Retina (tissue), 1 donor: Measurements from ENCODE around the gene RAB17.
A peak's percentile ranks its signal among the peaks of the same experiment; 100 is the strongest.
"Not testable (repeated sequence)": the region's sequence is repeated elsewhere in the genome, so short reads cannot be mapped to it uniquely, and the experiment has no call there.

Source experiments
- DNase-seq: peaks from one replicate; pipeline ENCODE4 v3.0.0-alpha.2; 2016

RAB17 gene

DNA sequence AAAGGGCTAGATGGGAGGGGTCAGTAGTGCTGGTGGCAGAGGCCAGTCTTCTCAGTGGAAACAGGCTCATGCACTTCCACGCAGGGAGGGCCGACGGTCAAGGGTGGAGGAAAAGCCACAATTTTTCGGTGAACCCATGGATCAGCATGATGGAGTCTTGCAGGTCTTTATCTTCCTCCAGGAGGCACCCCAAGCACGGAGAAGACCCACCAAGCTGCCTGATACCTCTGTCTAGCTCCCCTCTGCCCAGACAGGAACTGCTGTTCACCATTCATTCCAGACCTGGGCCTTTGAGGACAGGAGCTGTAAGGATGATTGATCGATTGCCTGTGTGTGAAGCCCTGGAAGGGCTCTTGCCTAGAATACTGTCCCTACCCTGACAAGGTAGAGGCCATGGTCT is 34.0 kb upstream of the RAB17 start:
- no peak for DNase-seq

DNA sequence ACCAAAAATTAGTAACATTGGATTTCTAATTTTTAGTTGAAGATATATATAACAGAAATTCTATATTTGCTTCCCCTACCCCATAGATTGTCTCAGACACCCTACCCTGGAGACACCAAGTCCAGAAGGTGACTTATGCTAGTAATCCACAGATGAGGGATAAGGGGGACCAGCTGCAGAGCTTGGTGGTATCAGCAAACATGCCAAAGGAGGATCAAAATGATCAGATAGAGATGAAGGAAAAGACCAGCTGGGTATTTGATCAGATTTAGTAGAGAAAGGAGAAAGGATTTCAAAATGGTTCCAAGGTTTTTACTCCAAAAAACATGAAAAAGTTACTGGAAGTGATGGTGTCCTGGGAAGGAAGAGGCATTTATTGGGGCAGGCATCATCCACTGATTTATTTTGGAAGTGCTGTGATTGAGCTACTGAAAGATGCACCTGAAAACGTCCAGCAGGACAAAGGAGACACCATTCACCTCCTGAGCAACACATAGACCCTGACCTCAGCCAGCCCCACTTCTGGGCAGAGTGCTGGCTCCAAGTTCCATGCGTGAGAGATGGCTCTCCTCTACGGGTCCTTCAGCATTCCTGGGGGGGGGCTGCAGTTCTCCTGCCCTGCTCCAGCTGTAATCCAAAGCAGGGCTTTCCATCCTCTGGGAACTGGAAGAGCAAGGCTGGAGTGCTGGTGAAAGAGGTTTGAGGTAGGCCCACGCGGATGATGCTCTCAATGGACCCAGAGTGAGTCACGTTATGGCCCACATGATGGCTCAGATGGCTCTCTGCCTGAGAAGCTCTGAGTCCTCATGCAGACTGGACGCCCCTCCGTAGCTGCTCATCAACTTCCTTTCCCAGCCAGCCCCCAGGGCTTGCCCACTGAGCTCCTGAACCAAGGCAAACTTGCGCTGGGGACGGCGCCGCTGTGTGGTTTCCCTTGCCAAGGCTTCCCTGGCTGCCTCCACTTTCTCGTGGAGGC is 33.2 kb upstream of the RAB17 start:
- no peak for DNase-seq

DNA sequence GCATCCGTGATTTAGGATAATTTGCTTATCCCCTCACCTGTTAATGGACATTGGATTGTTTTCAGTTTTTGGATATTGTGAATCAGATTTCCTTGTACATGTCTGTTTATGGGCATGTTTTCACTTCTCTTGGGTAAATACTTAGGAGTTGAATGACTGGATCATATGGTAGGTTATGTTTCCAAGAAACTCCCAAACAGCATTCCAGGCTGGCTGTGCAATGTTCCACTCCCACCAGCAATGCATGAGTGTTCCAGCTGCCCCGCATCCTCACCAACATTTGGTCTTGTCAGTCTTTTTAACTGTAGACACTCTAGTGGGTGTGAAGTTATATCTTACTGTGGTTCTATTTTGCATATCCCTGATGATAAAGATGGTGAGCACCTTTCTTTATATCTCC is 27.9 kb upstream of the RAB17 start:
- DNase-seq, result no peak

DNA sequence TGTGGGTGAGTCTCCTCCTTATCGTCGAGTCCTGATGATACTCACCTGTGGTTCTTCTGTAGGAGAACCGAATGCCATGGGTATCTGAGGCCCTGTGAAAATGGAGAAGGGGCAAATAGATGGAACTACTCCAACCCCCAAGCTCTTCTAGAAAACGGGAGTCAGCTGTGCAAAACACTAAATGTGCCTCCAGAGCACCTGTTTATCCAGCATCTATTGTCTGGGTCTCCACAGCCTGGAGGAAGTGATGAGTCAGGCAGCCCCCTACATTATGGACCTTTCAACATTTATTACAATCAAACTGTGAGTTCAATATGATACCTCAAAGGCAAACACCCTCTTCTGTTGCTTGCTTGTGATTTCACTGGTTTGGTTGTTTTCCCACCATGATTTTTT is 27.1 kb upstream of the RAB17 start:
- DNase-seq, result peak; percentile 56

DNA sequence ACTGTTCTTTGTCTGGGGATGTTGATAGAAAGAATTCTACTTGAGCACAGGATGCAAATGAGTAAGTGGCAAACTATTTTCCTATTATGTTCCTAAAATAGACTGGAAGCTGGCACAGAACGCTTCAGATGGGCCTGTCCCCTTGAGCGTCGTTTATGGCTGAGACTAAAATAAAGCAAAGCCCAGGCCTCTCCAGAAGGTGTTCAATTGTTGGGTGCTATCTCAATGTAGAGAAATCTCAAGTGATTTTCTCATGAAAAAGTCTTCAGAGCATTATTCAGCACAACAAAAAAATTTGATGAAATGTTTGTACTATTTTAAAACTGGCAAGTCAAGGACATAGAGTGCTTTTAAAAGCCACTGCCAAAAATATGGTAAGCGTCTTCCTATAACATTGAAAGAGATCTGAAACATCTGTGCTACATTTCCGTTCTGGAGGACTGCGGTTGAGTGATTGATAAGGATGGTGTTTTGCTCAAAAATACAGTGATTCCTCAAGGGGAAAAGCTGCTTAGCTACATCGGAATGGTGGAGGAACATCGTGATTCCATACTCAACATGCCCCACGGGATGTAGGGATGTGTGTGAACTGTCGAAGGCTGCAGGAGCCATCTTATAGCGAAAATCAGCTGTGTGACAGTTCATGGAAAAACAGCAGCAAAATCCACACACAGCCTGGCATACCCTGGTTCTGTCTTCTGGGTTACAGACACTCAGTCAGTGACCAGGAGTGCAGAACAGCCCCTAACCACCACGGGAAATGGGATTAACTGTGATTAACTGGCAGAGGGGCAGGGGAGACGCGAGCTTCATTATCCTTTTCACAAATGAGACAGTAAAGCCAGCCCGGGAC is 26.4 kb upstream of the RAB17 start:
- DNase-seq, result no peak

DNA sequence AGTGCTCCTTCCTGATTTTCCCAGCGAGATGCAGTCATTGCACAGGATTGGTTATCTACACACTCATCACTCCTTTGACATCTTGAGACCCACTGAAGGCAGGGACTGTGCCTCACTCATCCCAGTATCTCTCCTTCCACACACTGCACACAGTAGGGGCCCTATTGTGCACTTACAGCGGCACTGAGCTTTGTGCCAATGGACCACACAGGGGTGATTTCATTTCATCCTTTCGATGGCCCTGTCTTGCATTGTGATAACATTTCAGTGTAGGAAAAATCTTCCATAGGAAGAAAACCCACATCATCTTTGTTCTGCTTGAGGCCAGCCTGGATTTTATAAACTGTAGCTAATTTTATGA is 25.8 kb upstream of the RAB17 start:
- no peak for DNase-seq

DNA sequence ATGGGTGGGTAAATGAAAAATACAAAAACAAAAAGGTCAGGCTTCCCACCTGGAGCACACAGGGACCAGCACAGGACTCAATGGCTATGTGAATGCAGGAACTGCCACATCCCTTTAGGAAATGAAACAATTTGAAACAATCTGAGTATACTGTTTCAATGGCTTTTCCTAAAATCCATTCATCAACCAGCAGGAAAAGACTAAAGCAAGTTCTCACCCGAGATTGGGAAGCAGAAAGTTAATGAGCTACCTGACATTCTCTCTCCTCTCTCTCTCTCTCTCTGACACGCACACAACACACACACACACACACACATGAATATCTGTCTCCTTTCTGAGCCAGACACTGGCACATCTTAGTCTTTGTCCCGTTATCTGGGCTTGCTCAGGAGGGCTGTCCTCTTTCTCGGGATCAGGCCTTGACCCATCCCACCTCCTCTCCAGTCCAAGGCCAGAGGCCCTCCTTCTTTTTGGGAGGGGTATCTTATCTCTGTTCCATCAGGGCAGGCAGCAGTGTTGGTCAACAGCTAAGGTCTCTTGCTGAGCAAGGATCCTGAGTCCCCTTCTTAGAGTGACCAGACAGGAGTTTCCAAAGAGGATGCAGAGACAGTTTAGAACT is 25.2 kb upstream of the RAB17 start:
- DNase-seq, result no peak

DNA sequence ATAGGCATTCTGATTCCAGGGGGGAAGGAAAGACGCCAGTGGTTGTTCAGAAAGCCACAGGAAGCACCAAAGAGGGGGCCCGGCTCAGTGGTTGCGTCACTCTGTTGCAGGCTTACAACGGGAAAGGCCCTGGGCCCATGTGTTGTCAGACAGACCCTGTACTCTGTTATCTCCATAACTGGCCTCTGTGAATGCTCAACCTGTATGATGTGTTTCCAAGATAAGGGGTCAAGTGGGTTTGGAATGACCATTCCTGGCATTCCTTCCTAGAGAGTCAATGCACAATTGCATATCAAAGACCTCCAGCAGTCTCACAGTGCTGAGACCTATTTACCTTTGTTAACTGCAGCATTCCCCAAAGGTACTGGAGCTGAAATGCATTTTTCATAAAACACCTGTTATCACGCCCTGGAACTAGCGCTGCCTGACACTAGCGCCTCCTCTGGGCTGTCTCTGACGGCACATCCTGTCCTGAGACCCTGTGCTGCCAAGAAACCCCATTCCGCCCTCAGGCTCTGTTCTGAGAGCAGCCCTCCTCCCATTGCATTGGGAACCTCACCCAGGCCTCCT is 23.7 kb upstream of the RAB17 start:
- DNase-seq, result no peak

DNA sequence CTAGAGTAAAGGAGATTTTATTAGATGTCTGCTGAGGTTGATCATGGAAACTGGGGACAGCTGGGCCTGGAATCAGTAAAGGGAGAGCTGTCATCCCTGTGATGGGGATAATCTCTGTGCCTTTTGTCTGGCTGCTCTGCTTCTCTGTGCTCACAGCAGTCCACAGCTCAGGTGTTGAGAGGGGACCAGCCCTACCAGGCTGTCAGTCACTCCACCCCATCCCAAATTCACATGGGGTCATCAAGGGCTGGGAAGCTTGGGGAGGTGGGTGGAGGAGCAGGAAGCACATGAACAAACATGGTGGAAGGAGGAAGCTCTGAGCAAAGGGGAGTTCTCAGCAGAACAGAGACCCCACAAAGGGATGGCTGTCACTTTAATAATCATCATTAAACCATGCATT is 23.1 kb upstream of the RAB17 start:
- DNase-seq, result no peak

DNA sequence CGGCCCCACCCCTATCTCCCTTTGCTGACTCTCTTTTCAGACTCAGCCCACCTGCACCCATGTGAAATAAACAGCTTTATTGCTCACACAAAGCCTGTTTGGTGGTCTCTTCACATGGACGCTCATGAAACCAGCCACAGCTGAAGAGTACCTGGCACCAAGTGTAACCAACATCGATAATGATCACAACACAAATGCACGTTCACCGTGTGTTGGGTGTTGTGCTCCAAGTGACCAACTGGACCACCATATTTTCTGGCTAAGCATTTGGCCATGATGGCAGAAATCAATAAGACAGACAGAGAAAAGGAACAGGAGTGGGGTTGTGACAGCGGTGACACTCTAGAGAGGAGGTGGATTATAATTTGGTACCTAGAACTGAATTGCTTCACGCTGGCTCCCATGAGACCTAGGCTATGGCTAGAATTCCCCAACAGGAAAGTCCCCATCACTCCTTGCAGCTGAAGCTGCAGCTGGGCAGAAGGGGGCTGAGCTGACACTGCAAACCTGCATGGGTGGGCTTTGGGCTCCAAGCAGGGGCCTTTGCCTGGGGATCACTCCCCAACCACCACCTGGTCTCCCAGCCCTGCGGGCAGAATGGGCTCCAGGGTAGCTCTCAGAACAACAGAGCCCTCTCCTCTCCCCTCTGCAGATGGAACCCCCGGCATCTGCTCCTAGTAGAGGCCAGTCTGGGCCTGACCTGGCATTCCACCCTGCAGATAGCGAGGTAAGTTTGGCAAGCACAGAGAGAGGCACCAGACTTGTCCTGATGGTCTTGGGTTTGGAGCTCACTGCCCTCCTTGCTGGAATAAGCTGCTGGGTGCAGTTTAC is 22.2 kb upstream of the RAB17 start:
- no peak for DNase-seq

DNA sequence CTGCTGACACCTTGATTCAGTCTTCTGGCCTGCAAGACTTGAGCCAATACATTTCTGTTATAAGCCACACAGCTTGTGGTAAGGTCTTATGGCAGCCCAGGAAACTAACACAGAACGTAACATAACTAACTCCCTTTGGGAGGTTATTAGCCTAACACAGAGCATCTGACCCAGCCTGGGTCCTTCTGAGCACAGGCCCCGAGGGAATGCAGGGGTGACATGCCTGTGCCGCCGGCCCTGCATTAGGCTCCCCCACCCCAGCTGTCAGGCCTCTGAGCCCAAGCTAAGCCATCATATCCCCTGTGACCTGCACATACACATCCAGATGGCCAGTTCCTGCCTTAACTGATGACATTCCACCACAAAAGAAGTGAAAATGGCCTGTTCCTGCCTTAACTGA is 16.0 kb upstream of the RAB17 start:
- not testable (repeated sequence) for DNase-seq

DNA sequence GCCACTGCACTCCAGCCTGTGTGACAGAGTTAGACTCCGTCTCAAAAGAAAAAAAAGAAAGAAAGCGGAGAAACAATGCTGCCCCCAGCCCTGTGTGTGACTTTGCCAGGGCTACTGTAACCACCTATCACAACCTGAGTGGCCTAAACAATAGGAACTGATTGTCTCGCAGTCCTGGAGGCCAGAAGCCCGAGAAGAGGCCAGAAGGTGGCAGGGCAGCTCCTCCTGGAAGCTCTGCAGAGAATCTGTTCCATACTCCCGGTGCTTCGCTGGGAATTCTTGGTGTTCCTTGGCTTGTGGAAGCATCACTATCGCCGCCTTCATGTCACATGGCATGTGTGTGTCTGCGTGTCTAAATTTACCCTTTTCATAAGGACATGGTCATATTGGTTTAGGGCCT is 14.4 kb upstream of the RAB17 start:
- no peak for DNase-seq

DNA sequence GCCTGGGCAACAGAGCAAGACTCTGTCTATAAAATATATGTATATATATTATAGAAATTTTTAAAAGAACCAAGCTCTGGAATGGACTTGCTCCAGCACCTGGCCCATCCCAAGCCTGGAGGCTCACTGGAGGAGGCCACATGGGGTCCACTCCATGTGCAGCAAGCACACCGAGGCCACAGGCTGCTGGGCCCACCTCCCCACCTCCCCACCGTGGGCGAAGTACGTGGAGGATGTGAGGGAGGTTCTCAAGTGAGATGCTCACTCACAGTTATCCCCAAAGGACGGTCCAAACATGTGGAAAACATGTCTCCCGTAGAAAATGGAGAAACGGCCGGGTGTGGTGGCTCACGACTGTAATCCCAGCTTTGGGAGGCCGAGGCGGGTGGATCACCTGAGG is 13.9 kb upstream of the RAB17 start:
- DNase-seq, result no peak

DNA sequence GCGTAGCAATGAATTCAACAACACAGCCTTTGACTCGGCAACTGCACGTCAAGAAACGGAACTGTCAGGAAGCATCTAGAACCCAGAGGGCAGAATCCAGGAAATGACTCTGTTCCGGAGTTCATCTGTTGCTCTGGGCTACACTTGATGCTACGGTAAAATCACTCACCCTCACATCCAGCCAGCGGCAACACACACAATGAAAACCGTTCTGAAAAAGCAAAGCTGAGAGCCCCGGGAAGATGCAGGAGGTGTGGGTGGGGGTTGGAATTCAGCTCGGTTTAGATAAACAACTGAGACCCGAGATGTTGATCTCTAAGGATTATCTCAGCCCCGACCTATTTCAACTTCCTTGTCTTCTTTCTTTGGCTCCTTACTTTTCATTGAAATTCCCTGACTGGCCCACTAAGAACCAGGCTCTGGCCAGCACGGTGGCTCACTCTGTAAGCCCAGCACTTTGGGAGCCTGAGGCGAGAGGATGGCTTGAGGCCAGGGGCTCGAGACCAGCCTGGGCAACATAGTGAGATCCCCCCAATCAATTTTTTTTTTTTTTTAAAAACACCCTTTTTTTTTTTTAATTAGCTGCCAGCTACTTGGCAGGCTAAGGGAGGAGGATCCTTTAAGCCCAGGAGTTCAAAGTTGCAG is 13.3 kb upstream of the RAB17 start:
- peak; percentile 28 for DNase-seq

DNA sequence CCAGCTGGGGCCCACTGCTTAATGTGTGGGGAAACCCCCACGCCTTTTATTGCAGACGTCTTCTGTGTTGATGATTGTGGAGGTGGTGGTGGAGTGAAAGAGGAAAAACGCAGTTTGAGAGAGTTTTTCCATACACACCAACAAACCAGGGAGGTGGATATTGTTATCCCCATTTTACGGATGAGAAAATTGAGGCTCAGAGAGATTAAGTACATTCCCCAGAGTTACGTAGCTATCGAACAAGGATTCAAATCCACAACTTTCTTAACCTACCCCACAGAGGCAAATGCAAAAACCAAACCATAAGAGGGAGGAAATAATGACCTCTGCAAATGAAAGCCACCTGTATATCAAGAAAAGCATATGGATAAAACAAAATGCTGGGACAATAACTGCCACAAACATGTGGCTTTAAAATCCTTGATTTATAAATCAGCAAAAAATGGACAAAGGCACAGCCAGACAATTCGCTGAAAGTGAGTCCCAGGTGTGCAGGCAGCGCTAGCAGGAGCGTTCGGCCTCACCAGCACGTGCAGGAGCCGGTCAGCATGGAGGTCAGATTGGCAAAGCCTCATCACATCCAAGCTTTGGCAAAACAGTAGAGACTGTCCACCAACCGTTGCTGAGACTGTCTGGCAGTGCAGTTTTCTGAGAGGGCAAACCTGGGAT is 12.6 kb upstream of the RAB17 start:
- DNase-seq, result no peak

DNA sequence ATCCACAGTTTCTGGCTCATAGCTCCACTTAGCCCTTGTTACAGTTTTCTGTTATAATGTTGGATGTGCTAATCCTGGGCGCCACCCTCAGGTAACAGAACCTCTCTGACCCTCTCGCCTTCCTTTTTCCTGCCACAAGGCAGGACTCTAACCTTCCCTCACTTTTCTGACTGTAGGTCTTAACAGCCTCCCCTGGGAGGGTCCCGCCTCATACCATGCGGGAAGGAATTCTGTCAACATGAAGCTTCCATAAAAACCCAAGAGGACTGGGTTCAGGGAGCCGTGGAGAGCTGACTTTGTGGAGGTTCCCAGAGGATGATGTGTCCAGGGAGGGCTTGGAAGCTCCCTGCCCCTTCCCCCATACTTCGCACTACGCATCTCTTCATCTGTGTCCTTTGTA is 11.9 kb upstream of the RAB17 start:
- no peak for DNase-seq

DNA sequence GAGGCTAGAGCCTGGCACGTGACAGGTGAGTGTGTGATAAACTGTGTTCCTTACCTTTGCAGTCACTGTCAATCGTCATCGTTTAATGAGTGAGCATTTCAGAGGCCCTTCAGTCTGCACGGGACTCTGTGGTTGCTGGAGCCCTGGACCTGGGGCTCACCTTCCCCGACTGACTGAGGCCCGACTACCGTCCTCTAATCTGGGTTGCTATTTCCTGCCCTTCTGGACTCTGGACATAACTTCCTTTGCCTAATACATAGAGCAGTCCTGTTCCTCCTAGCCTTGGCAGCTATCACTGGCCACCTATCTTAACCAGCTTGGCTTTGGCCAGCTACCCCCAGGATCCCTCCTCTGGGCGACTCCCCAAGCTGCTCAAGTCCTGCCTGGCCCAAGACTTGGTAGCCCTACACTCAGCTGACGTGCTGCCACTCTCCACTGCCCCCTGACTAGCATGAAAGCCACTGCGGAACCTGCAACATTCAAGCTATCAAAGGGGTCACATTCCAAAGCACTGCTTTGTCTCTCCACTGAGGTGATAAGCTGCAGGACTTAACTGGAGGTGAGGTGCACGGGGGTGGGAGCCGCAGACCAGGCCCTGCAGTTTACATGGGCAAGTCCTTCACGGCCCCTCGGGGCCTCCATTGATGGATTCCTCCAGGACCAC is 11.1 kb upstream of the RAB17 start:
- DNase-seq, result no peak

DNA sequence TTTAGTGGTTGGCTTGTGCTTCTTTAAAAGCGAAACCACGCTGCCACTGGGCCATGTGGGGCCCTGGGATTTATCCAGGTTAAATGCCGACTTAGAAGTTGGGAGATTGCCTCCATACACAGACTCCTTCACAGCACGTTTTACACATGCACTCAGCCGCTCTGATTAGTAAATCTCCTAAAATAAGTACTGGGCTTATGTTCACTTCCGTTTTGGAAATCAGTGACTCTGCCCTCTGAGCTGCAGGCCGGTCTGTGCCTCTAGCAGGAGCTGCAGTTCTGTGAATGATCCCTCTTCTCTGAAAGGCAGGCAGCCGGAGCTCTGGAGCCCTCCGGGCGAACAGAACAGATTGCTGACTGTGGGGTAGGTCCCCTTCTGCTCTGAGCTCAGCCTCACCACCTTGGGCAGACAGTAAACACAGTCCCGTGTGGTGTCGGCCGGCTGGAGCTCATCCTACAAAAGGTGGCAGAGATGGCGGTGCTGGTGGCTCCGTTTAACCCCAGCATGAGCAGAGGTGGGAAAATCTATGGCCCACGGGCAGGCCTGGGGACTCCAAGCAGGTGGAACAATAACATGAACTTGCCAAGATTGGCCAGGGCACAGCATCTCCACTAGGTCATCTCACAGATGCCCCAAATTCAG is 9.8 kb upstream of the RAB17 start:
- DNase-seq, result no peak

DNA sequence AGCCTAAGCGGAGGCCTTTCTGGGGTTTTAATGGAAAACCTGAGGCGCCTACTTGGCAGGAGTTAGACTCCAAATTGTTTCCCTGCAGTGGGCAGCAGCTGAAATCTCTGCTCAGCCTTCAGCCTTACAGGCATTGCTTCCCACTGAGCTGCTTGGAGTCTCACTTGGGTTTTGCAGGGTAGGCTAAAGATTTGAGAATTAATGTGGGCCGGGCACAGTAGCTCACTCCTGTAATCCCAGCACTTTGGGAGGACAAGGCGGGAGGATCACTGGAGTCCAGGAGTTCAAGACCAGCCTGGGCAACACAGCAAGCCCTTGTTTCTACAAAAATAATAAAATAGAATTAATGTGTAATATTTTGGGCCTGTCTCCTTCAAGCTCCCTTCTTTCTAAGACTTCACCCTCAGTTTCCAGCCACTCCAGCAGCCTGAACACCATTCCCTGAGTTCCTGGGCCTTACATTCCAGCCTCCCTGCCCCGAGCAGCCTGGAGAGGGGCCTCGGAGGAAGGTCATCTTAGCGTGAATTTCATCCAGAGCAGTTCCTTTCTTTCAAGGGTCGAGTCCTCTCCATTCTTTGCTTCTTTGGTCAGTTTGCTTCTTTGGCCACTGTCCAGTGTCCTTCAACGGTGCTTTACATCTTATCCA is 9.1 kb upstream of the RAB17 start:
- DNase-seq, result no peak
